HepG2 (cell line): ENCODE measurements around the gene KCNJ14. TPM values are rescaled to one million over a fixed set of nuclear protein-coding genes. Genes with fewer than 3 reads are reported as not detected.

Experiments used
- ARNT ChIP-seq: fragments of 450-650 bp; IDR thresholded peaks from 2 replicates; pipeline ENCODE4 v1.6.1; 2017
- FOXJ3 ChIP-seq: sonication (generic); formaldehyde crosslinking; IDR thresholded peaks from 2 replicates; pipeline ENCODE4 v1.4.0; 2020; ENCODE audit warnings: missing genetic modification reagents, mild to moderate bottlenecking, borderline replicate concordance
- JUND ChIP-seq: sonication (generic); formaldehyde crosslinking; IDR thresholded peaks from 2 replicates; pipeline ENCODE4 v1.8.0; 2022; ENCODE audit warnings: mild to moderate bottlenecking, missing genetic modification reagents
- MAFG ChIP-seq: sonication (generic); formaldehyde crosslinking; IDR thresholded peaks from 2 replicates; pipeline ENCODE4 v1.5.1; 2020; ENCODE audit warnings: mild to moderate bottlenecking, missing genetic modification reagents
- MIER2 ChIP-seq: IDR thresholded peaks from 2 replicates; pipeline ENCODE4 v1.6.1; 2016; ENCODE audit warnings: missing biosample characterization, missing genetic modification reagents
- NFIC ChIP-seq: IDR thresholded peaks from 2 replicates; pipeline ENCODE4 v1.6.1; 2012; ENCODE audit warnings: mild to moderate bottlenecking, low read length, inconsistent platforms
- SP2 ChIP-seq: sonication (generic); formaldehyde crosslinking; IDR thresholded peaks from 2 replicates; pipeline ENCODE4 v1.5.1; 2020; ENCODE audit warnings: mild to moderate bottlenecking, missing genetic modification reagents
- SP4 ChIP-seq: sonication (generic); formaldehyde crosslinking; IDR thresholded peaks from 2 replicates; pipeline ENCODE4 v1.8.1; 2023; ENCODE audit warnings: mild to moderate bottlenecking, missing genetic modification reagents
- SSRP1 ChIP-seq: IDR thresholded peaks from 2 replicates; pipeline ENCODE4 v1.6.1; 2016; ENCODE audit warnings: control low read depth
- ZBTB42 ChIP-seq: sonication (generic); formaldehyde crosslinking; IDR thresholded peaks from 2 replicates; pipeline ENCODE4 v1.5.0; 2020; ENCODE audit warnings: mild to moderate bottlenecking, missing genetic modification reagents
- ZFP62 ChIP-seq: sonication (generic); formaldehyde crosslinking; IDR thresholded peaks from 2 replicates; pipeline ENCODE4 v1.4.0; 2020; ENCODE audit warnings: missing genetic modification reagents
- ZNF180 ChIP-seq: sonication (generic); formaldehyde crosslinking; IDR thresholded peaks from 2 replicates; pipeline ENCODE4 v1.4.0; 2020; ENCODE audit warnings: low read depth, missing genetic modification reagents, borderline replicate concordance
- ZNF292 ChIP-seq: sonication (generic); formaldehyde crosslinking; IDR thresholded peaks from 2 replicates; pipeline ENCODE4 v1.8.1; 2022; ENCODE audit warnings: mild to moderate bottlenecking, low read depth, missing genetic modification reagents, borderline replicate concordance
- ZNF317 ChIP-seq: sonication (generic); formaldehyde crosslinking; IDR thresholded peaks from 2 replicates; pipeline ENCODE4 v1.5.0; 2020; ENCODE audit warnings: mild to moderate bottlenecking, missing genetic modification reagents
- ZNF335 ChIP-seq: sonication (generic); formaldehyde crosslinking; IDR thresholded peaks from 2 replicates; pipeline ENCODE4 v1.4.0; 2020; ENCODE audit warnings: missing genetic modification reagents
- ZNF616 ChIP-seq: sonication (generic); formaldehyde crosslinking; IDR thresholded peaks from 2 replicates; pipeline ENCODE4 v1.5.0; 2020; ENCODE audit warnings: low read depth, mild to moderate bottlenecking, missing genetic modification reagents
- ZNF770 ChIP-seq: sonication (generic); formaldehyde crosslinking; IDR thresholded peaks from 2 replicates; pipeline ENCODE4 v1.5.0; 2020; ENCODE audit warnings: mild to moderate bottlenecking, missing genetic modification reagents
- ZSCAN5A ChIP-seq: sonication (generic); formaldehyde crosslinking; IDR thresholded peaks from 2 replicates; pipeline ENCODE4 v1.8.0; 2022; ENCODE audit warnings: mild to moderate bottlenecking, missing genetic modification reagents, borderline replicate concordance
- polyA plus RNA-seq, 8 experiments: library from polyadenylated mRNA; depleted of rRNA in 3 of 8; stranded (reverse) in 7 of 8; unstranded in 1 of 8; fragments of >200 nt; fragmentation: Illumina TruSeq in 4 of 8; extraction: Trizol in 4 of 8; gene quantifications; 2 replicates each; pipeline versions ENCODE4 v1.2.1 to v1.2.3, GENCODE V29; 2011 to 2016; ENCODE audit warnings: low read depth in 4 of 8, missing spikeins in 1 of 8, mixed read lengths in 1 of 8; ENCODE audit not compliant: insufficient read depth in 1 of 8
- total RNA-seq, 5 experiments: library from RNA; depleted of rRNA; stranded (reverse); fragments of >200 nt; fragmentation: Illumina TruSeq; extraction: Trizol; gene quantifications; 2 replicates each; pipeline ENCODE4 v1.2.3, GENCODE V29; 2016; ENCODE audit warnings: low read depth in 1 of 5
- TF ChIP-seq, protein P1 (sequence below): IDR thresholded peaks from 2 replicates; pipeline ENCODE4 v1.6.1; 2016; ENCODE audit warnings: missing genetic modification reagents, missing compliant biosample characterization
- TF ChIP-seq, protein P2 (sequence below): sonication (generic); formaldehyde crosslinking; IDR thresholded peaks from 2 replicates; pipeline ENCODE4 v1.4.0; 2020; ENCODE audit warnings: missing genetic modification reagents
- TF ChIP-seq, protein P3 (sequence below): sonication (generic); formaldehyde crosslinking; conservative IDR thresholded peaks from 2 replicates; pipeline ENCODE4 v1.4.0; 2020; ENCODE audit warnings: missing genetic modification reagents
- TF ChIP-seq, protein P4 (sequence below): sonication (generic); formaldehyde crosslinking; IDR thresholded peaks from 2 replicates; pipeline ENCODE4 v1.8.0; 2022; ENCODE audit warnings: mild to moderate bottlenecking, missing genetic modification reagents; ENCODE audit not compliant: insufficient replicate concordance

The KCNJ14 gene
- total and polyA plus RNA-seq, 2 of the 13 experiments (the other 11 are each of a cell fraction or from before 2014, with no cell fraction given), result 0.20 to 0.51 TPM

- TF ChIP-seq, protein P1, sequence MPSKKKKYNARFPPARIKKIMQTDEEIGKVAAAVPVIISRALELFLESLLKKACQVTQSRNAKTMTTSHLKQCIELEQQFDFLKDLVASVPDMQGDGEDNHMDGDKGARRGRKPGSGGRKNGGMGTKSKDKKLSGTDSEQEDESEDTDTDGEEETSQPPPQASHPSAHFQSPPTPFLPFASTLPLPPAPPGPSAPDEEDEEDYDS (CRISPR knock-in tag), result no peak
- TF ChIP-seq ZNF770 (CRISPR knock-in tag) (no peak; the same call in 1 of the 2 replicates), ZNF180 (CRISPR knock-in tag) (no peak), SP2 (CRISPR knock-in tag) (peak; percentile 64), ZNF616 (CRISPR knock-in tag) (0 out of 2 replicates have a peak, but pooled peaks have one; percentile 56), ZBTB42 (CRISPR knock-in tag) (0 out of 2 replicates have a peak, but pooled peaks have one; percentile 83), FOXJ3 (no peak), SP4 (CRISPR knock-in tag) (0 out of 2 replicates have a peak, but pooled peaks have one; percentile 10), MAFG (CRISPR knock-in tag) (no peak), ZNF335 (CRISPR knock-in tag) (no peak), ZNF317 (no peak), ZNF292 (CRISPR knock-in tag) (no peak), SSRP1 (CRISPR knock-in tag) (no peak), MIER2 (CRISPR knock-in tag) (no peak), NFIC (no peak), ARNT (no peak), ZFP62 (no peak), ZSCAN5A (CRISPR knock-in tag) (no peak), JUND (CRISPR knock-in tag) (no peak)
- TF ChIP-seq, protein P2, sequence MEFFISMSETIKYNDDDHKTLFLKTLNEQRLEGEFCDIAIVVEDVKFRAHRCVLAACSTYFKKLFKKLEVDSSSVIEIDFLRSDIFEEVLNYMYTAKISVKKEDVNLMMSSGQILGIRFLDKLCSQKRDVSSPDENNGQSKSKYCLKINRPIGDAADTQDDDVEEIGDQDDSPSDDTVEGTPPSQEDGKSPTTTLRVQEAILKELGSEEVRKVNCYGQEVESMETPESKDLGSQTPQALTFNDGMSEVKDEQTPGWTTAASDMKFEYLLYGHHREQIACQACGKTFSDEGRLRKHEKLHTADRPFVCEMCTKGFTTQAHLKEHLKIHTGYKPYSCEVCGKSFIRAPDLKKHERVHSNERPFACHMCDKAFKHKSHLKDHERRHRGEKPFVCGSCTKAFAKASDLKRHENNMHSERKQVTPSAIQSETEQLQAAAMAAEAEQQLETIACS (CRISPR knock-in tag), result no peak
- TF ChIP-seq, protein P3, sequence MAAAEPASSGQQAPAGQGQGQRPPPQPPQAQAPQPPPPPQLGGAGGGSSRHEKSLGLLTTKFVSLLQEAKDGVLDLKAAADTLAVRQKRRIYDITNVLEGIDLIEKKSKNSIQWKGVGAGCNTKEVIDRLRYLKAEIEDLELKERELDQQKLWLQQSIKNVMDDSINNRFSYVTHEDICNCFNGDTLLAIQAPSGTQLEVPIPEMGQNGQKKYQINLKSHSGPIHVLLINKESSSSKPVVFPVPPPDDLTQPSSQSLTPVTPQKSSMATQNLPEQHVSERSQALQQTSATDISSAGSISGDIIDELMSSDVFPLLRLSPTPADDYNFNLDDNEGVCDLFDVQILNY (CRISPR knock-in tag), result no peak
- TF ChIP-seq, protein P4, sequence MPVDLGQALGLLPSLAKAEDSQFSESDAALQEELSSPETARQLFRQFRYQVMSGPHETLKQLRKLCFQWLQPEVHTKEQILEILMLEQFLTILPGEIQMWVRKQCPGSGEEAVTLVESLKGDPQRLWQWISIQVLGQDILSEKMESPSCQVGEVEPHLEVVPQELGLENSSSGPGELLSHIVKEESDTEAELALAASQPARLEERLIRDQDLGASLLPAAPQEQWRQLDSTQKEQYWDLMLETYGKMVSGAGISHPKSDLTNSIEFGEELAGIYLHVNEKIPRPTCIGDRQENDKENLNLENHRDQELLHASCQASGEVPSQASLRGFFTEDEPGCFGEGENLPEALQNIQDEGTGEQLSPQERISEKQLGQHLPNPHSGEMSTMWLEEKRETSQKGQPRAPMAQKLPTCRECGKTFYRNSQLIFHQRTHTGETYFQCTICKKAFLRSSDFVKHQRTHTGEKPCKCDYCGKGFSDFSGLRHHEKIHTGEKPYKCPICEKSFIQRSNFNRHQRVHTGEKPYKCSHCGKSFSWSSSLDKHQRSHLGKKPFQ (CRISPR knock-in tag), result peak; percentile 43
These were observed 14.0 kb downstream of the KCNJ14 start, which contains the start of gene CYTH2 (continued) for GRCh38 chr19:48469289-48469881.
